H9 (cell line): Measurements from ENCODE around the gene SCIMP. TPM values are rescaled to one million over a fixed set of nuclear protein-coding genes. Genes with fewer than 3 reads are reported as not detected.
"Not testable (repeated sequence)": the region's sequence is repeated elsewhere in the genome, so short reads cannot be mapped to it uniquely, and the experiment has no call there.

Experiments
- DNase-seq: peaks from one replicate; pipeline ENCODE4 v3.0.0-alpha.2; 2017
- H2AFZ ChIP-seq: one replicate; pipeline ENCODE4 v1.6.1; 2013; ENCODE audit warnings: mild to moderate bottlenecking, low read length, control low read depth, moderate library complexity
- H2AK5ac ChIP-seq: 2 replicates; pipeline ENCODE4 v1.6.1; 2013; ENCODE audit warnings: low read length, control low read depth, mixed read lengths; ENCODE audit not compliant: insufficient read length
- H2BK120ac ChIP-seq: one replicate; pipeline ENCODE4 v1.6.1; 2013; ENCODE audit warnings: low read depth, mild to moderate bottlenecking, low read length, control low read depth, inconsistent platforms; ENCODE audit not compliant: poor library complexity, severe bottlenecking
- H2BK12ac ChIP-seq: 2 replicates; pipeline ENCODE4 v1.6.1; 2013; ENCODE audit warnings: low read length, control low read depth, mixed read lengths, low read depth; ENCODE audit not compliant: insufficient read length
- H2BK15ac ChIP-seq: 2 replicates; pipeline ENCODE4 v1.6.1; 2013; ENCODE audit warnings: low read depth, low read length, control low read depth
- H2BK20ac ChIP-seq: one replicate; pipeline ENCODE4 v1.6.1; 2013; ENCODE audit warnings: low read depth, mild to moderate bottlenecking, low read length, control low read depth, inconsistent platforms; ENCODE audit not compliant: poor library complexity, severe bottlenecking
- H2BK5ac ChIP-seq: 2 replicates; pipeline ENCODE4 v1.6.1; 2013; ENCODE audit warnings: low read length, control low read depth, mixed read lengths; ENCODE audit not compliant: insufficient read length
- H3K14ac ChIP-seq: 2 replicates; pipeline ENCODE4 v1.6.1; 2013; ENCODE audit warnings: low read length, control low read depth; ENCODE audit not compliant: insufficient read depth
- H3K18ac ChIP-seq: 2 replicates; pipeline ENCODE4 v1.6.1; 2013; ENCODE audit warnings: low read depth, mild to moderate bottlenecking, mixed read lengths, low read length, control low read depth; ENCODE audit not compliant: insufficient read length
- H3K23ac ChIP-seq: 2 replicates; pipeline ENCODE4 v1.6.1; 2013; ENCODE audit warnings: low read length, control low read depth, mixed read lengths, low read depth; ENCODE audit not compliant: insufficient read length
- H3K23me2 ChIP-seq: 2 replicates; pipeline ENCODE4 v1.6.1; 2013; ENCODE audit warnings: low read depth, mild to moderate bottlenecking, mixed read lengths, low read length, control low read depth; ENCODE audit not compliant: insufficient read length, poor library complexity, severe bottlenecking
- H3K27ac ChIP-seq: 2 replicates; pipeline ENCODE4 v1.5.1; 2013; ENCODE audit warnings: low read length, control low read depth, mixed read lengths, low read depth; ENCODE audit not compliant: insufficient read length
- H3K27me3 ChIP-seq: 2 replicates; pipeline ENCODE4 v1.6.1; 2013; ENCODE audit warnings: low read length, control low read depth, inconsistent platforms; ENCODE audit not compliant: insufficient read depth
- H3K4ac ChIP-seq: 2 replicates; pipeline ENCODE4 v1.6.1; 2013; ENCODE audit warnings: low read depth, mild to moderate bottlenecking, control low read depth, inconsistent platforms, low read length, moderate library complexity
- H3K4me1 ChIP-seq: 2 replicates; pipeline ENCODE4 v1.6.1; 2013; ENCODE audit warnings: low read length, control low read depth, inconsistent platforms; ENCODE audit not compliant: insufficient read depth
- H3K4me2 ChIP-seq: 2 replicates; pipeline ENCODE4 v1.6.1; 2013; ENCODE audit warnings: low read length, control low read depth, mixed read lengths; ENCODE audit not compliant: insufficient read length, insufficient read depth
- H3K56ac ChIP-seq: 2 replicates; pipeline ENCODE4 v1.6.1; 2013; ENCODE audit warnings: low read depth, mild to moderate bottlenecking, mixed read lengths, low read length, control low read depth; ENCODE audit not compliant: insufficient read length
- H3K79me1 ChIP-seq: 2 replicates; pipeline ENCODE4 v1.6.1; 2013; ENCODE audit warnings: low read depth, mild to moderate bottlenecking, moderate library complexity, low read length, control low read depth, inconsistent platforms; ENCODE audit not compliant: insufficient read depth, poor library complexity, severe bottlenecking
- H3K79me2 ChIP-seq: 2 replicates; pipeline ENCODE4 v1.6.1; 2013; ENCODE audit warnings: low read length, control low read depth, inconsistent platforms; ENCODE audit not compliant: insufficient read depth
- H3K9ac ChIP-seq: 2 replicates; pipeline ENCODE4 v1.6.1; 2013; ENCODE audit warnings: low read length, control low read depth, mixed read lengths; ENCODE audit not compliant: insufficient read length; ENCODE audit errors: extremely low read depth
- H3K9me3 ChIP-seq: one replicate; pipeline ENCODE4 v1.6.1; 2013; ENCODE audit warnings: low read depth, low read length, inconsistent platforms; ENCODE audit not compliant: control insufficient read depth
- H3T11ph ChIP-seq: one replicate; pipeline ENCODE4 v1.6.1; 2013; ENCODE audit warnings: mild to moderate bottlenecking, low read length, control low read depth, inconsistent platforms
- H4K20me1 ChIP-seq: one replicate; pipeline ENCODE4 v1.6.1; 2013; ENCODE audit not compliant: control insufficient read depth, insufficient read length, insufficient read depth
- H4K5ac ChIP-seq: 2 replicates; pipeline ENCODE4 v1.6.1; 2013; ENCODE audit warnings: low read depth, mild to moderate bottlenecking, mixed read lengths, low read length, control low read depth; ENCODE audit not compliant: insufficient read length
- H4K8ac ChIP-seq: replicated peaks from 2 replicates; pipeline ENCODE4 v1.6.1; 2013; ENCODE audit warnings: low read length, control low read depth, mixed read lengths, low read depth; ENCODE audit not compliant: insufficient read length
- H4K91ac ChIP-seq: 2 replicates; pipeline ENCODE4 v1.6.1; 2013; ENCODE audit warnings: low read depth, mild to moderate bottlenecking, moderate library complexity, mixed read lengths, low read length, control low read depth; ENCODE audit not compliant: insufficient read length
- H3K27ac Mint-ChIP-seq, 3 experiments: 2 replicates in 2 of 3; 3 replicates in 1 of 3; pipeline ENCODE4 v1.8.0; 2020 to 2021; ENCODE audit warnings: mixed read lengths in 3 of 3, mild to moderate bottlenecking in 1 of 3, moderate library complexity in 1 of 3
- H3K27me3 Mint-ChIP-seq: 2 replicates; pipeline ENCODE4 v1.8.0; 2021; ENCODE audit warnings: low read depth, mild to moderate bottlenecking, moderate library complexity, mixed read lengths
- H3K36me3 Mint-ChIP-seq, 3 experiments: 2 replicates in 2 of 3; 3 replicates in 1 of 3; pipeline ENCODE4 v1.8.0; 2020 to 2021; ENCODE audit warnings: low read depth in 3 of 3, mixed read lengths in 3 of 3; ENCODE audit not compliant: insufficient read depth in 1 of 3
- H3K4me1 Mint-ChIP-seq, 2 experiments: 2 replicates each; pipeline ENCODE4 v1.8.0; 2020; ENCODE audit warnings: mixed read lengths in 2 of 2
- H3K4me3 Mint-ChIP-seq, 2 experiments: 2 replicates in 1 of 2; 3 replicates in 1 of 2; pipeline ENCODE4 v1.8.0; 2020 to 2021; ENCODE audit warnings: mild to moderate bottlenecking in 2 of 2, mixed read lengths in 2 of 2, moderate library complexity in 1 of 2
- H3K9me3 Mint-ChIP-seq, 2 experiments: 2 replicates in 1 of 2; 3 replicates in 1 of 2; pipeline ENCODE4 v1.8.0; 2020; ENCODE audit warnings: mild to moderate bottlenecking in 2 of 2, mixed read lengths in 2 of 2, moderate library complexity in 1 of 2
- WGBS: extraction: QIAGEN DNeasy Blood & Tissue Kit; methylation state at CpG from one replicate; pipeline ENCODE4 v1.1.7; 2013; ENCODE audit warnings: missing lambda C conversion rate, low lambda C conversion rate, mixed read lengths; ENCODE audit not compliant: insufficient read length; ENCODE audit errors: extremely low coverage; 5-methylcytosine and 5-hydroxymethylcytosine counted together
- total RNA-seq: library from RNA; stranded (reverse); gene quantifications from 2 replicates; pipeline ENCODE4 v1.2.1, GENCODE V29; 2021

The SCIMP gene
- total RNA-seq, 1 experiment from 2014 or later, result not detected

DNA sequence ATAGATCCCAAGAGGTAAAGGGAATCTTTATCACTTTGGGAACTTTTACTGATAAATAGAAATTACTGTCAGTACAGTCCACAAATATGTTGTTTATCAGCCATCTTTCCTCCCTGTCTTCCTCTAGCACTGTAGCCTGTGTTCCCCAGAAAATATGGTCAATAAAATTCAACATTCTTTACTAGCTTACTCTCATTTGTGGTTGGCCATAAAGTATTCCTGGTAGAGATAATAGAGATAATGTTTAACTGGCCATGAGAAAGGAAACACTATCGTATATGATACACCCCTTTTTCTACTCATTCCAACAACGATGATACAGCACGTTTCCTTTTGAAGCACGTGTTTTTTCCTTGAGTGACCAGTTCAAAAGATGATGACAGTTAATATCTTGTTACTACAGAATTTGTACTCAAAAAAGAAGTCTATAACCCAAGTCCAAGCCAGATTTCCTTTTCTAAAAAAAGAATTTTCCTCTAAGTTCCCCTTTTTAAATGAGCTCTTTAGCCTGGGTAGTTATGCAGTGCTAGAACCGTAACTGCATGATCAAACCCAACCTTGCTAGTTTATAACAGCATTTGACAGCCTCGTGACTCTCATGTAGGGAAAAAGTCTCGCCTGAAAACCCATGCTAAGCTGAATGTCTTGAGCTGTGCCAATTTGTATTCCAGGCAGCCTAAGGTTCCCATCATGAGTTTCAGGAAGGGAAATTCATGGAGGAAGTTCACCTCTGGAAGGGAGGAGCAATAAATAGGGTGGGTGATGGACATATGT is 68.7 kb downstream of the SCIMP start:
- H3K27me3 ChIP-seq, H4K8ac ChIP-seq, DNase-seq, H2AFZ ChIP-seq, H3K9ac ChIP-seq, H3K18ac ChIP-seq, H3K4ac ChIP-seq, H3K23me2 ChIP-seq, H4K91ac ChIP-seq, H2BK12ac ChIP-seq, H3K23ac ChIP-seq, H3K27me3 Mint-ChIP-seq, H2BK120ac ChIP-seq, H4K20me1 ChIP-seq, H3K14ac ChIP-seq, H2BK20ac ChIP-seq, H3K9me3 ChIP-seq, H3K27ac Mint-ChIP-seq, H4K5ac ChIP-seq, H2AK5ac ChIP-seq, H3K36me3 Mint-ChIP-seq, H3T11ph ChIP-seq, H3K9me3 Mint-ChIP-seq, H3K4me3 Mint-ChIP-seq, H3K4me2 ChIP-seq, H3K56ac ChIP-seq, H3K79me2 ChIP-seq, H3K27ac ChIP-seq, H3K4me1 Mint-ChIP-seq, H2BK5ac ChIP-seq, H2BK15ac ChIP-seq, H3K79me1 ChIP-seq, H3K4me1 ChIP-seq: not testable (repeated sequence)
- no CpG with 5 or more reads among the region's 7 CpGs for WGBS
